ENCODE results near the gene LATS2. TPM values are rescaled to one million over a fixed set of nuclear protein-coding genes. Genes with fewer than 3 reads are reported as not detected.

LATS2 gene
- total RNA-seq, 1 donor from 2014 or later = 104 TPM

DNA sequence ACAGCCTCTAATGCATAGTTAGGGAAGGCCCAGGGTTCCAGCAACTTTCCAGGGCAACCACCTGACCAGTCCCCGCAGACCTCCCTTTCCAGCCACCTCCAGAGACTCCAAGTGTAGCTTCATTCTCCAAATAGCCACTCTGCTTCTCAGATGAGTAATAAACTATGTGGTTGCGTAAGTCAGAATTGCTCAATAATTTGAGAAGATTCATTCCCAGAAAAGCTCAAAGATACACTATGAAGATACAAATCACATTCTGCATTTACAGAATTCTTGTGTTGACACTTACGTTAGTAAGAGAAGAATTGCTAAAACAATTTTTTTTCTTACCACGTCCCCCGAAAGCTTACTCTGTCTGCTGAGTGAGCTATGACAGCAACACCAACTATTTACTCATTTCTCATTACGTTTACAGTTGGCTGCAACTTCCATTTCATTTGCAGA is 8.2 kb upstream of the LATS2 start:
- TF ChIP-seq, protein P1, sequence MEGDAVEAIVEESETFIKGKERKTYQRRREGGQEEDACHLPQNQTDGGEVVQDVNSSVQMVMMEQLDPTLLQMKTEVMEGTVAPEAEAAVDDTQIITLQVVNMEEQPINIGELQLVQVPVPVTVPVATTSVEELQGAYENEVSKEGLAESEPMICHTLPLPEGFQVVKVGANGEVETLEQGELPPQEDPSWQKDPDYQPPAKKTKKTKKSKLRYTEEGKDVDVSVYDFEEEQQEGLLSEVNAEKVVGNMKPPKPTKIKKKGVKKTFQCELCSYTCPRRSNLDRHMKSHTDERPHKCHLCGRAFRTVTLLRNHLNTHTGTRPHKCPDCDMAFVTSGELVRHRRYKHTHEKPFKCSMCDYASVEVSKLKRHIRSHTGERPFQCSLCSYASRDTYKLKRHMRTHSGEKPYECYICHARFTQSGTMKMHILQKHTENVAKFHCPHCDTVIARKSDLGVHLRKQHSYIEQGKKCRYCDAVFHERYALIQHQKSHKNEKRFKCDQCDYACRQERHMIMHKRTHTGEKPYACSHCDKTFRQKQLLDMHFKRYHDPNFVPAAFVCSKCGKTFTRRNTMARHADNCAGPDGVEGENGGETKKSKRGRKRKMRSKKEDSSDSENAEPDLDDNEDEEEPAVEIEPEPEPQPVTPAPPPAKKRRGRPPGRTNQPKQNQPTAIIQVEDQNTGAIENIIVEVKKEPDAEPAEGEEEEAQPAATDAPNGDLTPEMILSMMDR (IDR thresholded peaks at IDR 0.05) = no peak
- Mint-ChIP-seq H3K4me1 (ENCODE audit: low read depth) (peaks cover 29% of the 10 kb centered on the region), H3K27me3 (ENCODE audit: low read depth) (no peaks in the 10 kb centered on the region), H3K27ac (ENCODE audit: unreplicated experiment) (peak overlapping the region; percentile 92), H3K36me3 (ENCODE audit: low read depth) (no peaks in the 10 kb centered on the region), H3K9me3 (ENCODE audit: low read depth) (no peaks in the 10 kb centered on the region), H3K4me3 (ENCODE audit: unreplicated experiment) (no peak overlapping the region)
- DNase-seq (ENCODE audit: low spot score) = no peak

DNA sequence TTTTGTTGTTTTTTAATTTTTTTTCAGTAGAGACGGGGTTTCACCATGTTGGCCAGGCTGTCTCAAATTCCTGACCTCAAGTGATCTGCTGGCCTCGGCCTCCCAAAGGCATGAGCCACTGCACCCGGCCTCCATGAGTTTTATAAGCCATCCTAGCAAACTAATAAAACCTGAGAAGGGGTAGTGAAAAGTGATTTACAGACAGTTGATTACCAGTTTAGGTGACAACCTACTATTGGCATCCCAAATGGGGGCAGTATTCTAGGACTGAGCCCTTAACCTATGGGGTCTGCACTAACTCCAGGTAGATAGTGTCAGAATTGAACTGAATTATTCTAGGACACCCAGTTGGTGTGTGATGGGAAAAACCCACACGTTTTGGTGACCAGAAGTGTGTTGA is 6.5 kb upstream of the LATS2 start:
- no peaks in the 10 kb centered on the region for H3K36me3 Mint-ChIP-seq (ENCODE audit: low read depth)
- no peaks in the 10 kb centered on the region for H3K27me3 Mint-ChIP-seq (ENCODE audit: low read depth)
- H3K4me1 Mint-ChIP-seq (ENCODE audit: low read depth) = peaks cover 25% of the 10 kb centered on the region
- no peak overlapping the region for H3K27ac Mint-ChIP-seq (ENCODE audit: unreplicated experiment)
- no peak for DNase-seq (ENCODE audit: low spot score)
- no peak overlapping the region for H3K4me3 Mint-ChIP-seq (ENCODE audit: unreplicated experiment)
- TF ChIP-seq, protein P1 (IDR thresholded peaks at IDR 0.05) = no peak
- H3K9me3 Mint-ChIP-seq (ENCODE audit: low read depth) = no peaks in the 10 kb centered on the region

DNA sequence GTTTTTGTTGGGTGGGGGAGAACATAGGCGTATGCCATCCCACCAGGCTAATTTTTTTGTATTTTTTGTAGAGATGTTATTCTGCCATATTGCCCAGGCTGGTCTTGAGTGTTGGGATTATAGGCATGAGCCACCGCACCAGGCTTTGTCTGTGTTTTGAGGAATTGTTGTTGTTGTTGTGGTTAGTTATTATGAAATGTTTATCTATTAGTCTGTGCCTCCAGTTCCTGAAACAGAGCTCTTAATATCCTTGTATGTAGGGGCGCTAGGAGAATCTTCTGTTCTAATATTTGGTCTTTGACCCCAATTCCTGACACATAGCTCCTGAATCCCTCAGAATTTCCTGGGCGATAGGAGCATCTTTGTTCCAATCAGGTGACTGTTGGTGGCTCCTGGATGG is 5.6 kb upstream of the LATS2 start:
- no peaks in the 10 kb centered on the region for H3K27me3 Mint-ChIP-seq (ENCODE audit: low read depth)

DNA sequence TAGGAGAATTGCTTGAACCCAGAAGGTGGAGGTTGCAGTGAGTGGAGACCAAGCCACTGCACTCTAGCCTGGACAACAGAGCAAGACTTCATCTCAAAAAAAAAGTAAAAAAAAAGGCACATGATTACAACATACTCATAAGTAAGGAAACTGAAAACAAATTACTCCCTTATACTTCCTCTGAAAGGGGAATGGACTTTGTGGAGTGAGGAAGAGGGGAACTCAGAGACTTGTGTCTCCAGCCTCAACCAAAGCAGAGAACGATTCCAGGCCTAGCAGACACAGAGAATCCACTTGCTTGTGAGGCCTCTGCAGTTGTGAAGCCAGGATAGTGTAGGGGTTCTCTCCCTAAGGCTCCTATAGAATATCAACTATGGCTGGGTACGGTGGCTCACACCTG is 4.3 kb upstream of the LATS2 start:
- Mint-ChIP-seq H3K4me1 (ENCODE audit: low read depth) (peaks cover 17% of the 10 kb centered on the region), H3K36me3 (ENCODE audit: low read depth) (no peaks in the 10 kb centered on the region), H3K27me3 (ENCODE audit: low read depth) (no peaks in the 10 kb centered on the region), H3K4me3 (ENCODE audit: unreplicated experiment) (no peak overlapping the region), H3K9me3 (ENCODE audit: low read depth) (no peaks in the 10 kb centered on the region), H3K27ac (ENCODE audit: unreplicated experiment) (peak overlapping the region; percentile 41)
- no peak for DNase-seq (ENCODE audit: low spot score)
- TF ChIP-seq, protein P1 (IDR thresholded peaks at IDR 0.05) = no peak

More for the DNA sequence above, 5.6 kb upstream of the LATS2 start:
- Mint-ChIP-seq H3K9me3 (ENCODE audit: low read depth) (no peaks in the 10 kb centered on the region), H3K4me3 (ENCODE audit: unreplicated experiment) (no peak overlapping the region), H3K4me1 (ENCODE audit: low read depth) (peaks cover 23% of the 10 kb centered on the region), H3K36me3 (ENCODE audit: low read depth) (no peaks in the 10 kb centered on the region), H3K27ac (ENCODE audit: unreplicated experiment) (no peak overlapping the region)
- DNase-seq (ENCODE audit: low spot score) = no peak
- TF ChIP-seq, protein P1 (IDR thresholded peaks at IDR 0.05) = no peak

DNA sequence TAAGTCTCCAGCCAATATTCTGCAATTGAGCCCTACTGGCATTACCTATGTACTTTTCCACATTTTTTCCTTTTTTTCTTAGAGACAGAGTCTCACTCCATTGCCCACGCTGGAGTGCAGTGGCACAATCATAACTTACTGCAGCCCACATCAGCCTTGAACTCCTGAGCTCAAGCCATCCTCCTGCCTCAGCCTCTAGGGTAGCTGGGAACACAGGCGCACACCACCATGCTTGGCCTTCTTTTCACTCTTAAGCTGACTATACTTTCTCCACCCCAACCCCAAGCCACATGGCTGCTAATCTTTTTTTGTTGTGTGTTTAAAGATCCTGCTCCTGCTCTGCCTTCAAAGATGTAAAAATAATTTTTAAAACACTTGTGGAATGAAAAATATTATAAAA is 1.6 kb upstream of the LATS2 start:
- DNase-seq (ENCODE audit: low spot score) = no peak
- TF ChIP-seq, protein P1 (IDR thresholded peaks at IDR 0.05) = no peak
- Mint-ChIP-seq H3K4me3 (ENCODE audit: unreplicated experiment) (no peak overlapping the region), H3K27me3 (ENCODE audit: low read depth) (no peaks in the 10 kb centered on the region), H3K27ac (ENCODE audit: unreplicated experiment) (peak overlapping the region; percentile 50), H3K9me3 (ENCODE audit: low read depth) (no peaks in the 10 kb centered on the region), H3K36me3 (ENCODE audit: low read depth) (no peaks in the 10 kb centered on the region), H3K4me1 (ENCODE audit: low read depth) (peaks cover 28% of the 10 kb centered on the region)

Data from chondrocyte (in vitro differentiated cells).